Measurements from ENCODE around the gene GALNT1.

The GALNT1 gene

DNA sequence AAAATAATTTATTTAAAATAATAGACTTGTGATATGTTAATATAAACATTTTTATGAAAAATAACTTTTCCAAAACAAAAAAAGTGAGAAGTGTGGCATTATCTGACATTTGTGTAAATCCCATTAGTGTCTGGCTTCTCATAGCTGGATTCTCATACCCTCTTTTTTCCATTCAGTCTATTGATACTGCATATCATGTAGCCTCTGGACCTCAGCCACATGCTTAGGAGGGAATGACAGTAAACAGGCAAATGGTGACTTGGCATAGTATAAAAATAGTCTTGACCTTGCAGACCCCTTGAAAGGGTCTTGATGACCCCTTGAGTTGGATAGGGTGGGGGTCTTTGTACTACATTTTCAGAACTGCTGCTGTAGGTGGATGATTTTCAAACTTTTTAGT, 29.2 kb downstream of the GALNT1 start:
- no peaks in the 10 kb centered on the region for H4K20me1 ChIP-seq (ENCODE audit: control insufficient read depth, insufficient read depth, low read depth, low read length)
- no peak overlapping the region for H3K4me3 ChIP-seq (ENCODE audit: low read length)
- H3K79me2 ChIP-seq (ENCODE audit: control insufficient read depth, low read length) = peaks cover 70% of the 10 kb centered on the region
- H3F3A ChIP-seq (ENCODE audit: control insufficient read depth, insufficient read depth) = no peaks in the 10 kb centered on the region
- H3K27ac ChIP-seq (ENCODE audit: low read depth, low read length) = no peak overlapping the region
- no peak for TF ChIP-seq EZH2phosphoT487 (IDR thresholded peaks at IDR 0.05; ENCODE audit: borderline replicate concordance, low read length)
- TF ChIP-seq, protein P1, sequence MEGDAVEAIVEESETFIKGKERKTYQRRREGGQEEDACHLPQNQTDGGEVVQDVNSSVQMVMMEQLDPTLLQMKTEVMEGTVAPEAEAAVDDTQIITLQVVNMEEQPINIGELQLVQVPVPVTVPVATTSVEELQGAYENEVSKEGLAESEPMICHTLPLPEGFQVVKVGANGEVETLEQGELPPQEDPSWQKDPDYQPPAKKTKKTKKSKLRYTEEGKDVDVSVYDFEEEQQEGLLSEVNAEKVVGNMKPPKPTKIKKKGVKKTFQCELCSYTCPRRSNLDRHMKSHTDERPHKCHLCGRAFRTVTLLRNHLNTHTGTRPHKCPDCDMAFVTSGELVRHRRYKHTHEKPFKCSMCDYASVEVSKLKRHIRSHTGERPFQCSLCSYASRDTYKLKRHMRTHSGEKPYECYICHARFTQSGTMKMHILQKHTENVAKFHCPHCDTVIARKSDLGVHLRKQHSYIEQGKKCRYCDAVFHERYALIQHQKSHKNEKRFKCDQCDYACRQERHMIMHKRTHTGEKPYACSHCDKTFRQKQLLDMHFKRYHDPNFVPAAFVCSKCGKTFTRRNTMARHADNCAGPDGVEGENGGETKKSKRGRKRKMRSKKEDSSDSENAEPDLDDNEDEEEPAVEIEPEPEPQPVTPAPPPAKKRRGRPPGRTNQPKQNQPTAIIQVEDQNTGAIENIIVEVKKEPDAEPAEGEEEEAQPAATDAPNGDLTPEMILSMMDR (IDR thresholded peaks at IDR 0.05; ENCODE audit: low read depth, low read length, poor library complexity, severe bottlenecking) = no peak
- no peaks in the 10 kb centered on the region for H3K9me2 ChIP-seq (replicated peaks; ENCODE audit: control insufficient read depth, low read length)
- peaks cover 9% of the 10 kb centered on the region for H3K4me1 ChIP-seq (ENCODE audit: control insufficient read depth, low read length)
- no peaks in the 10 kb centered on the region for H3K9me3 ChIP-seq (ENCODE audit: control insufficient read depth, insufficient read depth, low read length)
- no peaks in the 10 kb centered on the region; the same call in 1 of the 2 replicates for H3K36me3 ChIP-seq (ENCODE audit: control insufficient read depth, low read length)
- H3K27me3 ChIP-seq (ENCODE audit: control insufficient read depth, low read length) = no peaks in the 10 kb centered on the region
- no peak overlapping the region for H3K4me2 ChIP-seq (ENCODE audit: low read length)

DNA sequence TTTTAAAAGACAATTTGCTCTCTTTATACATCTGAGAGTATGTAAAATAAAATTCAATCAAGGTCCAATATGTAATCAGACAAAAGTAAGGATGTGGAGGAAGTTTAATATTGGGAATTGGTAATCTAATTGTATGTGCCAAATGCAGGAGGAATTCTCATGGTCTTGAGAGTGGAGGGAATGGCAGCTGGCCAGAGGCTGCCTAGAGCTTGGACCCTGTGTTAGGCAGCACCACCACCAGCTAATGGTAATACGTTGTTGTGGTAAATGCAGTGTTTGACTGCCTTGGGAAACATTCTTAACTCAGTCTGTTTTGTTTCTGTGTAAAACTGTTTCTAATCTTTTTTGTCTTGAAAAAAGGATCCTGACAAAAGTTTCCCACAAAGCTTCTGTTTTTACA, 30.0 kb downstream of the GALNT1 start:
- TF ChIP-seq, protein P1 (IDR thresholded peaks at IDR 0.05; ENCODE audit: low read depth, low read length, poor library complexity, severe bottlenecking) = no peak
- Histone ChIP-seq H3K36me3 (ENCODE audit: control insufficient read depth, low read length) (no peaks in the 10 kb centered on the region), H3K9me3 (ENCODE audit: control insufficient read depth, insufficient read depth, low read length) (no peaks in the 10 kb centered on the region), H3F3A (ENCODE audit: control insufficient read depth, insufficient read depth) (no peaks in the 10 kb centered on the region), H3K79me2 (ENCODE audit: control insufficient read depth, low read length) (peaks cover 63% of the 10 kb centered on the region), H3K4me1 (ENCODE audit: control insufficient read depth, low read length) (peaks cover 9% of the 10 kb centered on the region), H3K9me2 (replicated peaks; ENCODE audit: control insufficient read depth, low read length) (no peaks in the 10 kb centered on the region), H3K4me3 (ENCODE audit: low read length) (no peak overlapping the region), H3K27ac (ENCODE audit: low read depth, low read length) (no peak overlapping the region), H4K20me1 (ENCODE audit: control insufficient read depth, insufficient read depth, low read depth, low read length) (no peaks in the 10 kb centered on the region), H3K27me3 (ENCODE audit: control insufficient read depth, low read length) (no peaks in the 10 kb centered on the region), H3K4me2 (ENCODE audit: low read length) (no peak overlapping the region)

DNA sequence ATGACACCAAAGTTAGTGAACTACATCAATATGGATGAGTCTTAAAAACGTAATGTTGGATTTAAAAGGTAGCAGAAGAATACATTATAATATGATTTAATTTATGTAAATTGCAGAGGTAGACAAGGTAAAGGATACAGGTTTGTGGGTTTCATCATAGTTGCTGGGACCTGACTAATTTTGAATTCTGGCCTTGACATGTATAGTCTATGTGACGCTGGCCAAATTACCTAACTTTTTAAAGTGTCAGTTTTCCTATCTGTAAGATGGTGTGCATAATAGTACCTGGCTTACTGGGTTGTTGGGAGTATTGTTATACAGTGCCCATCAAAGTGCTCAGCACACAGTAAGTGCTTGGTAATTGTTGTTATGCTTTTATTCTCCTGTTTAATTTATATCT, 34.5 kb downstream of the GALNT1 start:
- H4K20me1 ChIP-seq (ENCODE audit: control insufficient read depth, insufficient read depth, low read depth, low read length) = peaks cover 4% of the 10 kb centered on the region; the same call in 1 of the 2 replicates

More for the DNA sequence above, 34.5 kb downstream of the GALNT1 start:
- no peaks in the 10 kb centered on the region for H3K36me3 ChIP-seq (ENCODE audit: control insufficient read depth, low read length)
- H3K4me1 ChIP-seq (ENCODE audit: control insufficient read depth, low read length) = peaks cover 21% of the 10 kb centered on the region
- H3K9me2 ChIP-seq (replicated peaks; ENCODE audit: control insufficient read depth, low read length) = no peaks in the 10 kb centered on the region
- no peak overlapping the region for H3K4me3 ChIP-seq (ENCODE audit: low read length)
- H3K9me3 ChIP-seq (ENCODE audit: control insufficient read depth, insufficient read depth, low read length) = no peaks in the 10 kb centered on the region
- H3F3A ChIP-seq (ENCODE audit: control insufficient read depth, insufficient read depth) = no peaks in the 10 kb centered on the region
- H3K27ac ChIP-seq (ENCODE audit: low read depth, low read length) = no peak overlapping the region; the same call in 1 of the 2 replicates
- H3K79me2 ChIP-seq (ENCODE audit: control insufficient read depth, low read length) = peaks cover 56% of the 10 kb centered on the region
- no peaks in the 10 kb centered on the region for H3K27me3 ChIP-seq (ENCODE audit: control insufficient read depth, low read length)
- no peak for TF ChIP-seq EZH2phosphoT487 (IDR thresholded peaks at IDR 0.05; ENCODE audit: borderline replicate concordance, low read length)
- TF ChIP-seq, protein P1 (IDR thresholded peaks at IDR 0.05; ENCODE audit: low read depth, low read length, poor library complexity, severe bottlenecking) = no peak
- H3K4me2 ChIP-seq (ENCODE audit: low read length) = peak overlapping the region; percentile 68; the same call in 1 of the 2 replicates
